Vagina (tissue), 2 donors: ENCODE data around the gene UNC80.

Source experiments
- POLR2AphosphoS5 ChIP-seq, 2 donors: sonication (generic); formaldehyde crosslinking; IDR thresholded peaks; one replicate each; pipeline ENCODE4 v1.9.0; 2017; ENCODE audit warnings: antibody characterized with exemption in 2 of 2, mild to moderate bottlenecking in 2 of 2, low read depth in 1 of 2; ENCODE audit not compliant: insufficient read depth in 1 of 2
- TF ChIP-seq, protein P1 (sequence below), 3 experiments: fragments of 450-650 bp in 2 of 3; fragments of 200-600 bp in 1 of 3; sonication (generic) in 1 of 3; IDR thresholded peaks; one replicate each; pipeline ENCODE4 v1.5.1; 2017 to 2019; ENCODE audit warnings: antibody characterized with exemption in 3 of 3, mild to moderate bottlenecking in 2 of 3, moderate library complexity in 2 of 3

GRCh38 chr2:209757163-209757562, 14.5 kb upstream of the UNC80 start:
- no peak for TF ChIP-seq POLR2AphosphoS5 (IDR thresholded peaks at IDR 0.05; ENCODE audit: insufficient read depth in 1 of 2, low read depth in 1 of 2)
- TF ChIP-seq, protein P1, sequence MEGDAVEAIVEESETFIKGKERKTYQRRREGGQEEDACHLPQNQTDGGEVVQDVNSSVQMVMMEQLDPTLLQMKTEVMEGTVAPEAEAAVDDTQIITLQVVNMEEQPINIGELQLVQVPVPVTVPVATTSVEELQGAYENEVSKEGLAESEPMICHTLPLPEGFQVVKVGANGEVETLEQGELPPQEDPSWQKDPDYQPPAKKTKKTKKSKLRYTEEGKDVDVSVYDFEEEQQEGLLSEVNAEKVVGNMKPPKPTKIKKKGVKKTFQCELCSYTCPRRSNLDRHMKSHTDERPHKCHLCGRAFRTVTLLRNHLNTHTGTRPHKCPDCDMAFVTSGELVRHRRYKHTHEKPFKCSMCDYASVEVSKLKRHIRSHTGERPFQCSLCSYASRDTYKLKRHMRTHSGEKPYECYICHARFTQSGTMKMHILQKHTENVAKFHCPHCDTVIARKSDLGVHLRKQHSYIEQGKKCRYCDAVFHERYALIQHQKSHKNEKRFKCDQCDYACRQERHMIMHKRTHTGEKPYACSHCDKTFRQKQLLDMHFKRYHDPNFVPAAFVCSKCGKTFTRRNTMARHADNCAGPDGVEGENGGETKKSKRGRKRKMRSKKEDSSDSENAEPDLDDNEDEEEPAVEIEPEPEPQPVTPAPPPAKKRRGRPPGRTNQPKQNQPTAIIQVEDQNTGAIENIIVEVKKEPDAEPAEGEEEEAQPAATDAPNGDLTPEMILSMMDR (IDR thresholded peaks at IDR 0.05): no peak
